ENCODE data around the gene PKP1.

- no peak for TF ChIP-seq CTCF (IDR thresholded peaks at IDR 0.05)
- no peak for TF ChIP-seq ZFX (IDR thresholded peaks at IDR 0.05; ENCODE audit: borderline replicate concordance)
Observed at GRCh38 chr1:201240171-201240570, 43.1 kb upstream of the PKP1 start.

Measured in 22Rv1 (cell line).